GM21528 (cell line): ENCODE results near the gene SCNN1G.
"Not testable (repeated sequence)": the region's sequence is repeated elsewhere in the genome, so short reads cannot be mapped to it uniquely, and the experiment has no call there.

Experiments
- ATAC-seq: cut with Tn5 transposase; IDR thresholded peaks from one replicate; pipeline ENCODE4 v1.9.1; 2021; ENCODE audit warnings: mild to moderate bottlenecking, moderate library complexity; ENCODE audit not compliant: unreplicated experiment, low FRiP score

The SCNN1G gene

DNA sequence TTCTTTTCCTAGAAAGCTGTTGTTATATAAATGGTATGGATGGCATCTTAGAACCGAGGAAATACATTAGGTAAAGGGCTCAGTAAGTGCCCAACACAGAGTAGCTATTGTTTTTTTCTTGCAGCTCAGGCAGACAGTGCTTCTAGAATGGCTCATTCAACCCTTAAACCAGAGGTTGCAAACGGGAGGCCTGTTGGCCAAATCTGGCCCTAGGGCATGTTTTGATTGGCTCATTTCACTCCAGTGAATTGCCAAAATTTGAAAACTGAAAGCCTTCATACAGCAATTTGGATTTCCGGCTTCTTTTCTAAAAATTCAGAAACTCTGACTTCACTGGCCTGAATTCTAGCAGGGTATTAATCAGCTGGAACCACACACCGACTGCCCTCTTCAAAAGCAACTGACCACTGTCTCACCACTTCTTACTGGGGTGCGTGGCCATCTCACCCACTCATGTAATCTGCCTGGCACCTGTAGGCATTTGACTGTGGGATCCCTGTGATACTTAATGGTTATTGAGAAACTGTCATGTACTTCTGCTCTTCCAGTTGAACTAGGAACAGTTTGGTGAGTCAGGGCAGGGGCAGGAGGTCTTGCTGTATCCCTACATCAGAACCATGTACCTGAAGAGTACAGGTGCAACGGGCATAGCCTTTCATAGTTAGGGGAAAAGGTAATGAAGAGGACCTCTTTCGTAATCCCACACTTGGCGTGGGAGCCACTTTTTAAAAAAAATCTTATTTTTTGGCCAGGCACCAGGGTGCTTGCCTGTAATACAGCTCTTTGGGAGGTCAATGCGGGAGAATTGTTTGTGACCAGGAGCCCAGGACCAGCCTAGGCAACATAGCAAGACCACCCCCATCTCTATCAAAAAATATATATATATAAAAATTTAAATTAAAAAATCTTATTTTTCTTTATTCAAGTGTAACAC, 66.0 kb downstream of the SCNN1G start:
- no peak for ATAC-seq

DNA sequence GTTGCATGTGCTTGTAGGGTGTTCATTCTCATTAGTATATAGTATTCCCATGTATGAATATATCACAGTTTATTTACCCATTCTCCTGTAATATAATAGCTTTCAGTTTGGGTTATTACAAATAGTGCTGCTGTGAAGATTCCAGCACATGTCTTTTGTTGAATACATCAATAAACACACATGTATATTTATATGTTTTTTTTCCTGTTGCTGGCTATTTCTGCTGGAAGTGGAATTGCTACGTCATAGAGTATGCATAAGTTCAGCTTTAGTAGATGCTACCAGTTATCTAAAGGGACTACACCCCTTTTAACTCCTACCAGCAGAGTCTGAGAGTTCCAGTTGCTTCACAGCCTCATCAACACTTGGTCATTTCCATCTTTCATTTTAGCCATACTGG, 67.3 kb downstream of the SCNN1G start:
- ATAC-seq: no peak

DNA sequence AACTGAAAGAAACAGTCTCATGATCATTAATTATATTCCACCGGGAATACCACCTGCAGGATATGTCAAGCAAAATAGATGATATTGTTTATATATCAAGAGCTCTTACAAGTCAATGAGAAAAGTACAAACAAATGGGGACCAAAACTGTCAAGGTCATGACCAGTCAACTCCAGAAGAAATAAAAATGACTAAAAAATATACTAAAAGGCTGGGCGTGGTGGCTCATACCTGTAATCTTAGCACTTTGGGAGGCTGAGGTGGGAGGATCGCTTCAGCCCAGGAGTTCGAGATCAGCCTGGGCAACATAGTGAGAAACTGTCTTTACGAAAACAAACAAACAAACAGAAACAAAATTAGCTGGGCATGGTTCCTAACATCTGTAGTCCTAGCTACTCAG, 69.8 kb downstream of the SCNN1G start:
- ATAC-seq: no peak

DNA sequence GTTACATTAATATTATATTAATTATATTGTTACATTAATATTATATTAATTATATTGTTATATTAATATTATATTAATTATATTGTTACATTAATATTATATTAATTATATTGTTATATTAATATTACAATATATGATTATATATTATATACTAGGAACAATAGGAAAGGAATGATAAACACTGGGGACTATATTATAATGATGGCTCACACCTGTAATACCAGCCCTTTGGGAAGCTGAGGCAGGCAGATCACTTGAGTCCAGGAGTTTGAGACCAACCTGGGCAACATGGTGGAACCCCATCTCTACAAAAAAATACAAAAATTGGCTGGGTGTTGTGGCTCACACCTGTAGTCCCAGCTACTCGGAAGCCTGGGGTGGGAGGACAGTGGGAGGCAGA, 71.1 kb downstream of the SCNN1G start:
- ATAC-seq: not testable (repeated sequence)

GRCh38 chr16:23254338-23254737, 71.8 kb downstream of the SCNN1G start:
- no peak for ATAC-seq

DNA sequence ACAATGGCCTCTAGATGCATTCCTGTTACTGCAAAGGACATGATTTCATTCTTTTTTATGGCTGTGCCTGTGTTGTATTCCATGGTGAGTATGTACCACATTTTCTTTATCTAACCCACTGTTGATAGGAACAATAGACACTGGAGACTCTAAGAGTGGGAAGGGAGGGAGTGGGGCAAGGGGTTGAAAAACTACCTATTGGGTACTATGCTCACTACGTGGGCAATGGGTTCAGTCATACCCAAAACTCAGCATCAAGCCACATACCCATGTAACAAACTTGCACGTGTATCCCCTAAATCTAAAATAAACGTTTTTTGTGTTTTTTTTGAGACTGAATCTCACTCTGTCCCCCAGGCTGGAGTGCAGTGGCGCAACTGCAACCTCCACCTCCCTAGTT, 72.5 kb downstream of the SCNN1G start:
- ATAC-seq: no peak

DNA sequence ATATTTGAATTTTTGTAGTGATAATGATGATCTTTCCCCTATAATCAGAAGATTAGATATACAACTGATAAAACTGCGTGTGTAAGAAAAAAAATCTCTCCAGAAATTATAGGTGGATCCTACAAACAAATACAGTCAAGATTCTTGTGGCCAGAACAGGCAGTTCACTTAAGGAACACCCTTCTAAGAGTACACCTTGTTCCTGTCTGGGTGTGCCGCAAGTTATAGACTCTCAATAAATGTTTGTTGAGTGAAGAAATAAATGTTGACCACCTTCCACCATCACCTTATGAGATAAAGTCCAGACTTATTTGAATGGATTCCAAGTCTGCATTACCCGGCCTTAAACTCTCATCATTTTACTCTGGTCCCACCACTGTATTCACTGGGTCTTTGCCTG, 73.9 kb downstream of the SCNN1G start:
- no peak for ATAC-seq

DNA sequence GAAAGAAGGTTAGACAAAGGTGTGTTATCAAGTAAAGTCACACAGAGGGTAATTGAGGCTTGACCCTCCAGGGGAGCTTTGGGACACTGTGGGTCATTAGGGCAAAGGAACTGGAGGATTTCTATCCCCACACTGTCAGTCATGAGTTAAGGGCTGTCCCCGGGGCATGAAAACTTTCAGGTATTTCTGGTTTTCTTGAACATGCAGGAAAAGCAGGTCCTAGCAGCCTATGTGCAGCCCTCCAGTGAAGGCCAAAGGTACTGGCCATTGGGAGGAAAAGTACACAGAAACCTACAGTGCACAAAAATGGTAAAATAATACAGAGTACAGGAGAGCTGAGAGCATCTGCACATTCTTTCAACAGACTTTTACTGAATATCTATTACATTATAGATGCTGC, 75.1 kb downstream of the SCNN1G start:
- ATAC-seq: no peak

GRCh38 chr16:23258919-23259237, 76.3 kb downstream of the SCNN1G start:
- ATAC-seq: no peak
